CD4-positive, alpha-beta memory T cell (primary cell): Measurements from ENCODE around the gene GARNL3. TPM values are rescaled to one million over a fixed set of nuclear protein-coding genes. Genes with fewer than 3 reads are reported as not detected.

Source experiments
- CTCF ChIA-PET: fragments of 350-600 bp; sonication (Branson Sonifier 250); formaldehyde crosslinking; loops from one replicate; lab custom pipeline; 2021; ENCODE audit warnings: inconsistent platforms; ENCODE audit not compliant: partially characterized antibody; lab: Charles Lee
- POLR2A ChIA-PET: fragments of 350-600 bp; sonication (Branson Sonifier 250); formaldehyde crosslinking; loops from one replicate; lab custom pipeline; 2021; ENCODE audit not compliant: partially characterized antibody; lab: Charles Lee
- DNase-seq, 5 donors: peaks; one replicate each; pipeline versions ENCODE4 v3.0.0 to v3.0.0-alpha.2; 2020 to 2022; ENCODE audit warnings: mixed read lengths in 1 of 5
- H3K27ac ChIP-seq: one replicate; pipeline ENCODE4 v1.7.0; 2013; ENCODE audit warnings: low read depth, low read length
- H3K27me3 ChIP-seq: 2 replicates; pipeline ENCODE4 v1.7.0; 2013; ENCODE audit warnings: mild to moderate bottlenecking, low read length, moderate library complexity; ENCODE audit not compliant: insufficient read depth
- H3K36me3 ChIP-seq: 2 replicates; pipeline ENCODE4 v1.7.0; 2013; ENCODE audit warnings: mild to moderate bottlenecking, low read length, moderate library complexity; ENCODE audit not compliant: insufficient read depth
- H3K4me1 ChIP-seq: 2 replicates; pipeline ENCODE4 v1.7.0; 2013; ENCODE audit warnings: mild to moderate bottlenecking, low read length, moderate library complexity; ENCODE audit not compliant: insufficient read depth
- H3K4me3 ChIP-seq, 2 donors: one replicate each; pipeline ENCODE4 v1.7.0; 2013; ENCODE audit warnings: low read length in 2 of 2, mild to moderate bottlenecking in 1 of 2
- H3K9me3 ChIP-seq, 2 donors: one replicate each; pipeline ENCODE4 v1.7.0; 2013; ENCODE audit warnings: low read length in 2 of 2, control low read depth in 1 of 2; ENCODE audit not compliant: control insufficient read depth in 1 of 2
- H3K27ac Mint-ChIP-seq, 7 donors: one replicate each; pipeline ENCODE4 v1.8.0; 2020 to 2021; ENCODE audit warnings: mixed read lengths in 7 of 7, mild to moderate bottlenecking in 6 of 7, inconsistent platforms in 3 of 7, moderate library complexity in 3 of 7
- H3K27me3 Mint-ChIP-seq, 2 donors: one replicate each; pipeline ENCODE4 v1.8.0; 2020 to 2021; ENCODE audit warnings: mixed read lengths in 2 of 2
- H3K36me3 Mint-ChIP-seq, 2 donors: one replicate each; pipeline ENCODE4 v1.8.0; 2020 to 2021; ENCODE audit warnings: mixed read lengths in 2 of 2, inconsistent platforms in 1 of 2, mild to moderate bottlenecking in 1 of 2
- H3K4me1 Mint-ChIP-seq, 4 donors: one replicate each; pipeline ENCODE4 v1.8.0; 2020 to 2021; ENCODE audit warnings: mixed read lengths in 4 of 4, mild to moderate bottlenecking in 1 of 4
- H3K4me3 Mint-ChIP-seq, 8 donors: one replicate each; pipeline ENCODE4 v1.8.0; 2020 to 2021; ENCODE audit warnings: mixed read lengths in 8 of 8, mild to moderate bottlenecking in 7 of 8, moderate library complexity in 6 of 8, inconsistent platforms in 3 of 8
- H3K9me3 Mint-ChIP-seq, 8 donors: one replicate each; pipeline ENCODE4 v1.8.0; 2020 to 2021; ENCODE audit warnings: mixed read lengths in 8 of 8, mild to moderate bottlenecking in 5 of 8, inconsistent platforms in 3 of 8, moderate library complexity in 1 of 8
- intact Hi-C: fragments of 100-400 bp; cut with micrococcal nuclease; formaldehyde crosslinking; loops from one replicate; pipeline ENCODE4 v1.15.1; 2023
- polyA plus RNA-seq, 2 donors: library from polyadenylated mRNA; unstranded; fragments of 300-500 nt; fragmentation: Illumina TruSeq; gene quantifications; one replicate each; pipeline ENCODE4 v1.2.3, GENCODE V29; 2021
- total RNA-seq, 2 experiments: library from RNA; stranded (reverse); gene quantifications; one replicate each; pipeline ENCODE4 v1.2.3, GENCODE V29; 2021

Gene GARNL3
- total and polyA plus RNA-seq, 4 experiments from 2014 or later = 0.41 to 6.6 (median 5.9) TPM; not detected in 1

DNA sequence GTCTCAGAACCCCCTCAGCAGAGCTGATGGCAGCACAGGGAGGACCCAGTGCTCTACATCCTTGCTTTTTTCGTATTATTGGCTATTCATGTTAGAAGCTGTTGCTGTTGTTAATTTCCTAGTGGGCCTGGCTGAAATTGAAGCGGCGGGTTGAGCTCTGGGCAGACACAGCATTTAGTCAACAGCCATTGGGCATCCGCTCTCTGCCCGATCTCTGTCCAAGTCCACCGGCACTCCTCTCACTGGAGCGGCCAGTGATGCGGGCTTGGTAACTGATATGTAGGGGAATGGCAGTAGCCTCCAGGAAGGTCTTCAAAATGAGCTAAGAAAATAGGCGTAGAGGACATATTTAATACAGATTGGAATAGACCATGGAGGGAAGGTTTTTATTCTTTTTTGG is 1.3 kb upstream of the GARNL3 start:
- no peak overlapping the region for H3K4me3 Mint-ChIP-seq
- CTCF ChIA-PET = no interaction called here
- Histone ChIP-seq H3K9me3 (no peaks in the 10 kb centered on the region), H3K4me3 (no peak overlapping the region), H3K36me3 (no peaks in the 10 kb centered on the region), H3K27me3 (no peaks in the 10 kb centered on the region), H3K4me1 (no peaks in the 10 kb centered on the region), H3K27ac (no peak overlapping the region)
- peak overlapping the region in 1 of 7 donors; percentile 2 for H3K27ac Mint-ChIP-seq
- H3K9me3 Mint-ChIP-seq = no peaks in the 10 kb centered on the region
- no peaks in the 10 kb centered on the region for H3K36me3 Mint-ChIP-seq
- POLR2A ChIA-PET = no interaction called here
- no peaks in the 10 kb centered on the region for H3K4me1 Mint-ChIP-seq
- intact Hi-C loops = no loop called here
- no peaks in the 10 kb centered on the region for H3K27me3 Mint-ChIP-seq
- DNase-seq = no peak

DNA sequence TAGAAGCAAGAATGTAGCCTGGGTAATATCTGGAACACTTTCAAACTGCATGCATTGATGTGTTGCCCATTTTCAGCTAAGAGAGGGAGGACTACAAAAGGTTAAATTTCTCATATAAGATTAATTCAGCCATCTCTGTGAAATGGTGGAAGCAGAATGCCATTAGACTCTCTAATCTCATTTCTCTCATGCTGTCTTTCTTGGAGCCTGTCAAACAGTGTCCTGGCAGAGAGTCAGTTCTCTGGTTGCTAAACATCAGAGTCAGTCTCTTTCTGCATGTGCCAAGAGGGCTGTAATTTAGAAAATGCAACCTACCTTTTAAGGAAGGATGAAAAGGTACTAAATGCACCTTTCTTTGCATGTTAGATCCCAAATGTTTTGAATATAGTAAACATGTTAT is 910 bp upstream of the GARNL3 start:
- no peaks in the 10 kb centered on the region for H3K9me3 ChIP-seq
- no peak overlapping the region for H3K4me3 Mint-ChIP-seq
- no peak for DNase-seq
- H3K27me3 ChIP-seq = no peaks in the 10 kb centered on the region
- H3K27ac ChIP-seq = no peak overlapping the region
- CTCF ChIA-PET = no interaction called here
- no peak overlapping the region for H3K4me3 ChIP-seq
- H3K36me3 ChIP-seq = no peaks in the 10 kb centered on the region
- no peaks in the 10 kb centered on the region for H3K36me3 Mint-ChIP-seq
- H3K9me3 Mint-ChIP-seq = no peaks in the 10 kb centered on the region
- no peaks in the 10 kb centered on the region for H3K4me1 Mint-ChIP-seq
- H3K27me3 Mint-ChIP-seq = no peaks in the 10 kb centered on the region
- H3K4me1 ChIP-seq = no peaks in the 10 kb centered on the region
- H3K27ac Mint-ChIP-seq = no peak overlapping the region
- POLR2A ChIA-PET = no interaction called here
- intact Hi-C loops = no loop called here

DNA sequence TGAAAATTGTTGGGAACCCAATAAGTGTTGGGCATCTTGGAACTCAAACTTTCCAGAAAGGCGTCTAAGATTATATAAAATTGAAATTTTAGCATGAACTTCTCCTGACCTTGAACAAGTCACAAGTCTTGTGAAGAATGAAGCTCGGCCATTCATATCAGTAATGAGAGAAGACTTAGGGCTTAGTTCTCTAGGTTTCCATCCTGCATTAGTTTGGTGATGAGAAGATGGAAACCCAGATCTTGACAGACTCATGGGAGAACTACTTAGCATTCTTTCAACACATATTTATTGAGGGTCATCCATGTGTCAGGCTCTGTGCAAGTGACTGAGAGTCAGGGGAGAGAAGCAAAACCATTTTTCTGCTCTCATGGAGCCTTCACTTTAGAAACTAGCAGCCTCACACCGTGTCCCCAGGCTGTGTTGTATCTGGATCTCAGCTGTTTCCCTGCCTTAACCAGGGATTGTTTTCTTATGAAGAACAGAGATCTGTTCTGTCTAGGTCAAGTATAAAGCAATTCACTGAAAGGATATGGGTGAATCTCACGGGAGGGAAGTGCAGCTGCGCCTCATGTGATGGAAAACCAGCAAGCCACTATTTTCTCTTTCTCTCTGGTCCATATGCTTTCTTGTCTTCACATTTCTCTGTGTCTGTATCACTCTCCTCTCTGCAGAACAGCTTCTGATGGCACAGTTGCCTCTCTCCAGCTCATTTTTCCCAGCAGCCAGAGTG is 3.4 kb downstream of the GARNL3 start:
- ChIA-PET CTCF (no interaction called here), POLR2A (no interaction called here)
- intact Hi-C loops = no loop called here
- Histone ChIP-seq H3K27me3 (no peaks in the 10 kb centered on the region), H3K4me3 (no peak overlapping the region), H3K9me3 (no peaks in the 10 kb centered on the region), H3K36me3 (no peaks in the 10 kb centered on the region), H3K4me1 (no peaks in the 10 kb centered on the region), H3K27ac (no peak overlapping the region)
- H3K4me3 Mint-ChIP-seq = no peak overlapping the region
- no peak for DNase-seq
- H3K4me1 Mint-ChIP-seq = no peaks in the 10 kb centered on the region
- no peaks in the 10 kb centered on the region for H3K36me3 Mint-ChIP-seq
- H3K27ac Mint-ChIP-seq = no peak overlapping the region
- H3K27me3 Mint-ChIP-seq = peaks cover 0 to 7% of the 10 kb centered on the region in 2 donors
- no peaks in the 10 kb centered on the region for H3K9me3 Mint-ChIP-seq

DNA sequence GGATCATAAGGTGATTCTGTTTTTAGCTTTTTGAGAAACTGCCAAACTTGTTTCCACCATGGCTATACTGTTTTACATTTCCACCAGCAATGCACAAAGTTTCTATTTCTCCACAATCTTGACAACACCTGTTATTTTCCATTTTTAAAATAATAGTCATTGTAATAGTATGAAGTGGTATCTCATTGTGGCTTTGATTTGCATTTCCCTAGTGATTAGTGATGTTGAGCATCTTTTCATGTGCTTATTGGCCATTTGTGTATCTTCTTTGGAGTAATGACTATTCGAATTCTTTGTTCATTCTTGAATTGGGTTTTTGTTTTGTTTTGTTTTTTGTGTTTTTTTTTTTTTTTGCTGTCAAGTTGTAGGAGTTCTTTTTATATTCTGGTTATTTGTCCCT is 4.9 kb downstream of the GARNL3 start:
- peaks cover 0 to 7% of the 10 kb centered on the region in 2 donors for H3K27me3 Mint-ChIP-seq

DNA sequence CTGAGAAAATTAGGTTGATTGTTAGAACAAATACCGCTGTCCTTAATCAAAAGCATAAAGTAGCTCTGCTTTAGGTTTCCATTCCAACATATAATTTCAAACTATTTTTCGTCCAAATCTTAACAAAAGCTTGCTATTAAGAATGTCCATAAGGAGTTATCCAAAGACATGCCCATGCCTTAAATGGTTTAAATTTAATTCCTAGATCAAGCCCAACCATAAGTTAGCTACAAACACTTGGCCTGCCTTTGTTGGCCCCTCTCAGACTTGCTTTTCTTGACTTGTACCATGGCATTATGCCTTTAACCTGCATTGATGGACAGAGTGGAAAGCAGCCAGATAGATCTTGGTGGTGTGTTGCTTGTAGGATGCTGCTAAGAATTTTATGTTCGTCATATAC is 8.8 kb downstream of the GARNL3 start:
- POLR2A ChIA-PET = no interaction called here
- CTCF ChIA-PET = no interaction called here
- no peaks in the 10 kb centered on the region for H3K27me3 ChIP-seq

More for the DNA sequence above, 4.9 kb downstream of the GARNL3 start:
- H3K36me3 Mint-ChIP-seq = no peaks in the 10 kb centered on the region
- POLR2A ChIA-PET = no interaction called here
- no peak overlapping the region for H3K4me3 ChIP-seq
- H3K36me3 ChIP-seq = no peaks in the 10 kb centered on the region
- no peak overlapping the region for H3K27ac Mint-ChIP-seq
- no peak overlapping the region for H3K4me3 Mint-ChIP-seq
- no peaks in the 10 kb centered on the region for H3K27me3 ChIP-seq
- H3K4me1 Mint-ChIP-seq = no peaks in the 10 kb centered on the region
- CTCF ChIA-PET = no interaction called here
- no peaks in the 10 kb centered on the region for H3K9me3 ChIP-seq
- no peaks in the 10 kb centered on the region for H3K4me1 ChIP-seq
- no peak overlapping the region for H3K27ac ChIP-seq
- no peaks in the 10 kb centered on the region for H3K9me3 Mint-ChIP-seq
- no peak for DNase-seq
- intact Hi-C loops = no loop called here

DNA sequence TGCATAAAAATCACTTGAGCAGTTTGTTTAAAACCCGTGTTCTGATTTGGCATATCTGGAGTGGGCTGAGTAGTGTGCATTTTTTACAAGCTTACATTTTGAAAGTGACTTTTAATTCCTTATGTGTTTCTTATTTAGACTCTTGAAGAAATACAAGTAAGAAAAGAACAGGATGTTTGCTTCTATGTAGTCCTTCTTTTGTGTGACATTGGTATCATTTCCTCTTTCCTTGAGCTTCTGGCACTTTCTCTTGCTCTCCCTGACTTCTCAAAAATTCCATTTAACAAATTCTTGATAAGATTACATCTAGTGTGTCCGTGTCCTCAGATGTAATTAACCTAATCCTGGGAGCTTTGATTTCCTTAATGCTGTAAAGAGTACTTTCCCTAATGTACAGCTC is 12.5 kb downstream of the GARNL3 start:
- no peak overlapping the region for H3K27ac Mint-ChIP-seq
- Histone ChIP-seq H3K4me1 (no peaks in the 10 kb centered on the region), H3K27me3 (no peaks in the 10 kb centered on the region), H3K27ac (no peak overlapping the region), H3K4me3 (no peak overlapping the region), H3K36me3 (no peaks in the 10 kb centered on the region), H3K9me3 (no peaks in the 10 kb centered on the region)
- no peak overlapping the region for H3K4me3 Mint-ChIP-seq
- peaks cover 0 to 7% of the 10 kb centered on the region in 2 donors for H3K27me3 Mint-ChIP-seq
- no peaks in the 10 kb centered on the region for H3K4me1 Mint-ChIP-seq
- DNase-seq = no peak
- ChIA-PET CTCF (no interaction called here), POLR2A (no interaction called here)
- H3K36me3 Mint-ChIP-seq = no peaks in the 10 kb centered on the region
- intact Hi-C loops = no loop called here
- H3K9me3 Mint-ChIP-seq = peaks cover 0 to 2% (median 0%) of the 10 kb centered on the region in 8 donors

More for the DNA sequence above, 8.8 kb downstream of the GARNL3 start:
- no peak for DNase-seq
- Histone ChIP-seq H3K9me3 (no peaks in the 10 kb centered on the region), H3K4me3 (no peak overlapping the region), H3K27ac (no peak overlapping the region), H3K36me3 (no peaks in the 10 kb centered on the region), H3K4me1 (no peaks in the 10 kb centered on the region)
- Mint-ChIP-seq H3K27me3 (peaks cover 0 to 10% of the 10 kb centered on the region in 2 donors), H3K4me3 (no peak overlapping the region), H3K4me1 (no peaks in the 10 kb centered on the region), H3K36me3 (no peaks in the 10 kb centered on the region), H3K27ac (no peak overlapping the region), H3K9me3 (no peaks in the 10 kb centered on the region)
- intact Hi-C loops = no loop called here

DNA sequence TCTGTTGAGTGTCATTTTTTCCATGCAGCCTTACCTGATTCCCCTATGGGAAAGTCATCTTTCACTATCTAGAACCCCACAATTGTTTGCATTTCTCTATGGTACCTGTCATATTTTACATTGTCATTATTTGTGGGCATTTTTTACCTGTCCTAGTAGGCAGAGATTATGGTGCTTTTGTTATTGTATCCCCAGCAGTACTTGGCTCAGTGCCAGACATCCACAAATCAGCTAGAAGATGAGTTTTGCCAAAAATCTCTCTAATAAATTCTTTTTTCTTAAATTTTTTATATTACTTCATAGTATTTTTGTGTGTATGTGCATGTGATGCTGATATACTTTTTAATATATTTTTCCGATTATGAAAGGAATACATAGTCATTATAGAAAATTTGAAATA is 13.2 kb downstream of the GARNL3 start:
- Histone ChIP-seq H3K4me3 (no peak overlapping the region), H3K27ac (no peak overlapping the region), H3K9me3 (no peaks in the 10 kb centered on the region), H3K4me1 (no peaks in the 10 kb centered on the region), H3K36me3 (no peaks in the 10 kb centered on the region), H3K27me3 (no peaks in the 10 kb centered on the region)
- ChIA-PET CTCF (no interaction called here), POLR2A (no interaction called here)
- Mint-ChIP-seq H3K27ac (no peak overlapping the region), H3K36me3 (no peaks in the 10 kb centered on the region), H3K4me1 (no peaks in the 10 kb centered on the region), H3K27me3 (peaks cover 0 to 7% of the 10 kb centered on the region in 2 donors), H3K9me3 (peaks cover 0 to 2% (median 0%) of the 10 kb centered on the region in 8 donors), H3K4me3 (no peak overlapping the region)
- DNase-seq = no peak
- intact Hi-C loops = no loop called here
